IMR-90 (cell line): ENCODE measurements around the gene TOM1L1. TPM values are rescaled to one million over a fixed set of nuclear protein-coding genes. Genes with fewer than 3 reads are reported as not detected.

Experiments used
- ATAC-seq: fragments of 200-7000 bp; cut with Tn5 transposase; 2 replicates; pipeline ENCODE4 v1.9.1; 2020; ENCODE audit warnings: low read depth, mild to moderate bottlenecking, moderate library complexity
- BruUV-seq: library from RNA; stranded (reverse); fragments of 400-500 nt; replicated peaks from 2 replicates; lab custom pipeline; 2021; lab: Mats Ljungman, UMichigan
- CTCF ChIA-PET: fragments of 300-600 bp; formaldehyde crosslinking; extraction: SDS; loops from one replicate; lab custom pipeline; 2021; ENCODE audit warnings: antibody characterized with exemption; lab: Yijun Ruan, JAX
- POLR2A ChIA-PET: fragments of 300-600 bp; sonication (Branson Sonifier 250); formaldehyde crosslinking; loops from one replicate; lab custom pipeline; 2022; ENCODE audit warnings: antibody characterized with exemption; ENCODE audit not compliant: unreplicated experiment; lab: Charles Lee
- DNase-seq: peaks from one replicate; pipeline ENCODE4 v3.0.0; 2013
- H2AFZ ChIP-seq: replicated peaks from 2 replicates; pipeline ENCODE3; 2013; ENCODE audit warnings: low read length, mild to moderate bottlenecking; ENCODE audit not compliant: poor library complexity
- H2AK5ac ChIP-seq: 2 replicates; pipeline ENCODE4 v1.6.1; 2013; ENCODE audit warnings: low read depth, low read length, inconsistent platforms
- H2AK9ac ChIP-seq: replicated peaks from 2 replicates; pipeline ENCODE3; 2013; ENCODE audit warnings: mild to moderate bottlenecking, low read depth, low read length, moderate library complexity; ENCODE audit not compliant: poor library complexity
- H2BK120ac ChIP-seq: 2 replicates; pipeline ENCODE4 v1.6.1; 2013; ENCODE audit warnings: low read depth, low read length, inconsistent platforms
- H2BK15ac ChIP-seq: 3 replicates; pipeline ENCODE4 v1.6.1; 2013; ENCODE audit warnings: low read depth, low read length, inconsistent platforms
- H2BK20ac ChIP-seq: 2 replicates; pipeline ENCODE4 v1.6.1; 2013; ENCODE audit warnings: low read depth, mild to moderate bottlenecking, inconsistent platforms, low read length, moderate library complexity
- H2BK5ac ChIP-seq: 2 replicates; pipeline ENCODE4 v1.6.1; 2013; ENCODE audit warnings: mild to moderate bottlenecking, low read depth, low read length, inconsistent platforms; ENCODE audit not compliant: poor library complexity, severe bottlenecking
- H3K14ac ChIP-seq: replicated peaks from 2 replicates; pipeline ENCODE4 v1.6.1; 2013; ENCODE audit warnings: low read depth, low read length, inconsistent platforms
- H3K18ac ChIP-seq: 2 replicates; pipeline ENCODE4 v1.6.1; 2013; ENCODE audit warnings: low read depth, low read length, control low read depth
- H3K23ac ChIP-seq: 2 replicates; pipeline ENCODE4 v1.6.1; 2013; ENCODE audit warnings: low read depth, low read length, inconsistent platforms
- H3K27ac ChIP-seq: 2 replicates; pipeline ENCODE4 v1.5.1; 2013; ENCODE audit warnings: mild to moderate bottlenecking, control low read depth, low read length; ENCODE audit not compliant: insufficient read depth
- H3K27me3 ChIP-seq: 2 replicates; pipeline ENCODE4 v1.6.1; 2013; ENCODE audit warnings: low read length; ENCODE audit not compliant: control insufficient read depth, insufficient read depth
- H3K36me3 ChIP-seq: 2 replicates; pipeline ENCODE4 v1.6.1; 2013; ENCODE audit warnings: low read length, mixed read lengths; ENCODE audit not compliant: control insufficient read depth, insufficient read depth
- H3K4ac ChIP-seq: 2 replicates; pipeline ENCODE4 v1.6.1; 2013; ENCODE audit warnings: low read depth, low read length, inconsistent platforms
- H3K4me1 ChIP-seq: 2 replicates; pipeline ENCODE4 v1.6.1; 2013; ENCODE audit warnings: low read length, mixed read lengths; ENCODE audit not compliant: control insufficient read depth, insufficient read depth
- H3K4me2 ChIP-seq: 2 replicates; pipeline ENCODE4 v1.6.1; 2013; ENCODE audit warnings: low read depth, mild to moderate bottlenecking, control low read depth, low read length, moderate library complexity
- H3K4me3 ChIP-seq: 2 replicates; pipeline ENCODE4 v1.5.1; 2013; ENCODE audit warnings: low read depth, mild to moderate bottlenecking, control low read depth, low read length, moderate library complexity; ENCODE audit not compliant: insufficient read depth
- H3K56ac ChIP-seq: 2 replicates; pipeline ENCODE4 v1.6.1; 2013; ENCODE audit warnings: low read length, inconsistent platforms; ENCODE audit not compliant: insufficient read depth; ENCODE audit errors: extremely low read depth
- H3K79me1 ChIP-seq, 2 experiments: 2 replicates each; pipeline ENCODE4 v1.6.1; 2013; ENCODE audit warnings: low read length in 2 of 2, inconsistent platforms in 1 of 2, low read depth in 1 of 2
- H3K9ac ChIP-seq: 2 replicates; pipeline ENCODE4 v1.6.1; 2013; ENCODE audit warnings: low read depth, low read length, control low read depth
- H3K9me1 ChIP-seq: 2 replicates; pipeline ENCODE4 v1.6.1; 2013; ENCODE audit warnings: low read length, inconsistent platforms; ENCODE audit not compliant: insufficient read depth
- H3K9me3 ChIP-seq: 2 replicates; pipeline ENCODE4 v1.6.1; 2013; ENCODE audit warnings: low read length; ENCODE audit not compliant: control insufficient read depth, insufficient read depth
- H4K20me1 ChIP-seq: 2 replicates; pipeline ENCODE4 v1.6.1; 2013; ENCODE audit warnings: low read length, inconsistent platforms; ENCODE audit not compliant: insufficient read depth
- H4K5ac ChIP-seq: 2 replicates; pipeline ENCODE4 v1.6.1; 2013; ENCODE audit warnings: mild to moderate bottlenecking, low read depth, low read length, control low read depth
- H4K8ac ChIP-seq, 2 experiments: 2 replicates each; pipeline ENCODE4 v1.6.1; 2013; ENCODE audit warnings: low read depth in 2 of 2, low read length in 2 of 2, control low read depth in 1 of 2, inconsistent platforms in 1 of 2
- H4K91ac ChIP-seq: 2 replicates; pipeline ENCODE4 v1.6.1; 2013; ENCODE audit warnings: low read depth, low read length, inconsistent platforms; ENCODE audit not compliant: insufficient read depth
- CEBPB ChIP-seq: IDR thresholded peaks from 2 replicates; pipeline ENCODE4 v1.6.1; 2012; ENCODE audit warnings: low read depth, low read length, improper control_type of control experiment
- CTCF ChIP-seq: conservative IDR thresholded peaks from 2 replicates; pipeline ENCODE4 v1.5.1; 2012; ENCODE audit warnings: mild to moderate bottlenecking, low read depth, low read length, improper control_type of control experiment
- RAD21 ChIP-seq: IDR thresholded peaks from 2 replicates; pipeline ENCODE4 v1.6.1; 2012; ENCODE audit warnings: low read length, improper control_type of control experiment
- RFX5 ChIP-seq: IDR thresholded peaks from 2 replicates; pipeline ENCODE4 v1.8.0; 2012; ENCODE audit warnings: low read depth, mild to moderate bottlenecking, low read length, moderate library complexity
- SMC3 ChIP-seq: fragments of 150-350 bp; IDR thresholded peaks from 2 replicates; pipeline ENCODE4 v1.6.1; 2016; ENCODE audit warnings: low read depth, mild to moderate bottlenecking, antibody characterized with exemption, low read length, moderate library complexity
- WGBS, 2 experiments: methylation state at CpG; one replicate each; pipeline versions ENCODE4 v1.1.5 to v1.1.7; 2013; ENCODE audit warnings: missing lambda C conversion rate in 2 of 2; ENCODE audit not compliant: insufficient read length in 1 of 2; ENCODE audit errors: extremely low coverage in 2 of 2; 5-methylcytosine and 5-hydroxymethylcytosine counted together
- dilution Hi-C: fragments of 300-500 bp; cut with HindIII; formaldehyde crosslinking; loops from one replicate; pipeline ENCODE4 v1.14.3; 2018; ENCODE audit warnings: low sequenced_read_pairs; ENCODE audit not compliant: unreplicated experiment
- in situ Hi-C: fragments of 300-500 bp; cut with MboI; formaldehyde crosslinking; loops from 3 replicates; pipeline ENCODE4 v1.14.3; 2019; ENCODE audit warnings: low sequenced_read_pairs, inconsistent platforms, mixed read lengths
- intact Hi-C: fragments of 100-400 bp; cut with micrococcal nuclease; formaldehyde crosslinking; loops from 2 replicates; pipeline ENCODE4 v1.10.0; 2022
- polyA plus RNA-seq, 3 experiments: library from polyadenylated mRNA; depleted of rRNA; stranded (reverse); fragments of >200 nt; gene quantifications; 2 replicates each; pipeline ENCODE4 v1.2.3, GENCODE V29; 2012; ENCODE audit warnings: low replicate concordance in 1 of 3
- total RNA-seq: library from RNA; depleted of rRNA; stranded (reverse); fragments of >200 nt; gene quantifications from 2 replicates; pipeline ENCODE4 v1.2.3, GENCODE V29; 2012

Gene TOM1L1
- total and polyA plus RNA-seq, 2 of the 4 experiments (the other 2 are of a cell fraction): 13.0 to 20.1 TPM

- H2AK5ac ChIP-seq: no peak overlapping the region
- H2AFZ ChIP-seq: no peak overlapping the region
- no peaks in the 10 kb centered on the region for H3K4me1 ChIP-seq
- intact Hi-C loops (loop anchor here (1.0 kb wide), 3 partner anchors 303 to 521 kb away; no protein-coding TSS in a partner anchor), dilution Hi-C loops (no loop called here), in situ Hi-C loops (loop anchor here (5.0 kb wide), 1 partner anchor 309 kb away; no protein-coding TSS in a partner anchor)
- WGBS, 2 experiments: no CpG with 5 or more reads among the region's 8 CpGs
- H3K4ac ChIP-seq: no peak overlapping the region
- no peaks in the 10 kb centered on the region for H3K9me1 ChIP-seq
- H3K18ac ChIP-seq: no peak overlapping the region
- ATAC-seq (peak; percentile 75), DNase-seq (peak; percentile 54)
- H3K79me1 ChIP-seq: no peaks in the 10 kb centered on the region
- H2BK20ac ChIP-seq: no peak overlapping the region
- no peak overlapping the region for H3K9ac ChIP-seq
- H4K5ac ChIP-seq: no peak overlapping the region
- no peak overlapping the region for H2BK5ac ChIP-seq
- no peak overlapping the region for H3K56ac ChIP-seq
- no peak overlapping the region for H2BK15ac ChIP-seq
- POLR2A ChIA-PET: no interaction called here
- TF ChIP-seq SMC3 (peak; percentile 61), CTCF (peak; percentile 72), RFX5 (no peak), CEBPB (0 out of 2 replicates have a peak, but pooled peaks have one; percentile 21), RAD21 (peak; percentile 69)
- no peak overlapping the region for H2AK9ac ChIP-seq
- H2BK120ac ChIP-seq: no peak overlapping the region
- no peaks in the 10 kb centered on the region; the same call in 1 of the 2 replicates for H4K20me1 ChIP-seq
- no peak overlapping the region for H3K27ac ChIP-seq
- BruUV-seq: no TSS peak
- H3K14ac ChIP-seq: no peak overlapping the region
- CTCF ChIA-PET: interaction anchor here (0.9 to 2.0 kb wide), 12 partner anchors 10 to 521 kb away, joined by 3 to 10 read pairs (median 4); no protein-coding TSS in a partner anchor
- H3K9me3 ChIP-seq: no peaks in the 10 kb centered on the region
- no peak overlapping the region for H3K4me3 ChIP-seq
- no peak overlapping the region for H4K8ac ChIP-seq
- no peaks in the 10 kb centered on the region for H3K27me3 ChIP-seq
- H3K4me2 ChIP-seq: no peak overlapping the region
- no peaks in the 10 kb centered on the region; the same call in 1 of the 2 replicates for H3K36me3 ChIP-seq
- H3K23ac ChIP-seq: no peak overlapping the region
- no peak overlapping the region for H4K91ac ChIP-seq
Observed at GRCh38 chr17:54992797-54993639, 92.4 kb downstream of the TOM1L1 start.
